ENCODE results near the gene RGS7. TPM values are rescaled to one million over a fixed set of nuclear protein-coding genes. Genes with fewer than 3 reads are reported as not detected.

The RGS7 gene
- total RNA-seq, 1 donor from 2014 or later: 2.5 TPM

DNA sequence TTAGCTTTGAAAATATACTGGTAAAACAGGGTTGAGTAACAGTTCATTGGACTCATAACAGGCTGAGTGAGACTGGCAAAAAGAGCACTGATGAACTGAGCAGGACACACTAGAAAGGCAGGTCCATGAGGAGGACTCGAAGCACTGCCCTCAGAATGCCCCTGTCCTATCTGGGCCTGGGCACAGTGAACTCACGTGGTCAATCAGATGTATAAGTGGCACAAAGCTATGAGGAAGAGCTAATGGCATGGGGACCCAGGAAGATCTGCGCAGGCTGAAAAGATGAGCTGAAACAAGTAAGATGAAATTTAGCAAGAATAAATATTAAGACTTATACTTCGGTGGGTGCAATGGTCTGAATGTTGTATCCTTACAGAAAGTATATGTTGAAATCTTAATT is 9.2 kb upstream of the RGS7 start:
- H3K27me3 Mint-ChIP-seq: peaks cover under 1% of the 10 kb centered on the region
- TF ChIP-seq, protein P1, sequence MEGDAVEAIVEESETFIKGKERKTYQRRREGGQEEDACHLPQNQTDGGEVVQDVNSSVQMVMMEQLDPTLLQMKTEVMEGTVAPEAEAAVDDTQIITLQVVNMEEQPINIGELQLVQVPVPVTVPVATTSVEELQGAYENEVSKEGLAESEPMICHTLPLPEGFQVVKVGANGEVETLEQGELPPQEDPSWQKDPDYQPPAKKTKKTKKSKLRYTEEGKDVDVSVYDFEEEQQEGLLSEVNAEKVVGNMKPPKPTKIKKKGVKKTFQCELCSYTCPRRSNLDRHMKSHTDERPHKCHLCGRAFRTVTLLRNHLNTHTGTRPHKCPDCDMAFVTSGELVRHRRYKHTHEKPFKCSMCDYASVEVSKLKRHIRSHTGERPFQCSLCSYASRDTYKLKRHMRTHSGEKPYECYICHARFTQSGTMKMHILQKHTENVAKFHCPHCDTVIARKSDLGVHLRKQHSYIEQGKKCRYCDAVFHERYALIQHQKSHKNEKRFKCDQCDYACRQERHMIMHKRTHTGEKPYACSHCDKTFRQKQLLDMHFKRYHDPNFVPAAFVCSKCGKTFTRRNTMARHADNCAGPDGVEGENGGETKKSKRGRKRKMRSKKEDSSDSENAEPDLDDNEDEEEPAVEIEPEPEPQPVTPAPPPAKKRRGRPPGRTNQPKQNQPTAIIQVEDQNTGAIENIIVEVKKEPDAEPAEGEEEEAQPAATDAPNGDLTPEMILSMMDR (conservative IDR thresholded peaks at IDR 0.05): no peak
- H3K4me1 Mint-ChIP-seq (ENCODE audit: unreplicated experiment): no peaks in the 10 kb centered on the region
- no peaks in the 10 kb centered on the region for H3K36me3 Mint-ChIP-seq
- no peak overlapping the region for H3K27ac Mint-ChIP-seq
- no peaks in the 10 kb centered on the region for H3K9me3 Mint-ChIP-seq
- no peak overlapping the region for H3K4me3 Mint-ChIP-seq
- DNase-seq (ENCODE audit: extremely low spot score, unreplicated experiment): no peak

DNA sequence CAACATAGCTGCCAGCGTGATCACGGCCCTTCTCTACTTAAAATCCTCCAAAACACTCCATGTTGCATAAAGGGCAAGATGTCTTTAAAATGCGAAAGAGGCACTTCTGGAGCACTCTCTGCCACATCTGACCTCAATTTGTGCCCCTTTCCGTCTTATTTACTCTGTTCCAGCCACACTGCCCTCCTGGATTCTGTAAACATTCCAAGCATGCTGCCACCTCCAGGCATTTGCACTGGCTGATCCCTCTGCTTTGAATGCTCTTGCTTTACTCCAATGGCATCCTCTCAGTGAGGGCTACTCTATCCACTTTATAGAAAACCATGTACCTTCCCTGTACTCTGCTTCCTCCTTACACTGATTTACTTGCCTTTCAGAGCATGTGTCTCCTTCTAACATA is 5.3 kb upstream of the RGS7 start:
- DNase-seq (ENCODE audit: extremely low spot score, unreplicated experiment): no peak
- peaks cover 26% of the 10 kb centered on the region for H3K27me3 Mint-ChIP-seq
- peaks cover 4% of the 10 kb centered on the region for H3K4me1 Mint-ChIP-seq (ENCODE audit: unreplicated experiment)
- no peaks in the 10 kb centered on the region for H3K9me3 Mint-ChIP-seq
- H3K36me3 Mint-ChIP-seq: no peaks in the 10 kb centered on the region
- no peak overlapping the region for H3K4me3 Mint-ChIP-seq
- H3K27ac Mint-ChIP-seq: no peak overlapping the region
- TF ChIP-seq, protein P1 (conservative IDR thresholded peaks at IDR 0.05): no peak

DNA sequence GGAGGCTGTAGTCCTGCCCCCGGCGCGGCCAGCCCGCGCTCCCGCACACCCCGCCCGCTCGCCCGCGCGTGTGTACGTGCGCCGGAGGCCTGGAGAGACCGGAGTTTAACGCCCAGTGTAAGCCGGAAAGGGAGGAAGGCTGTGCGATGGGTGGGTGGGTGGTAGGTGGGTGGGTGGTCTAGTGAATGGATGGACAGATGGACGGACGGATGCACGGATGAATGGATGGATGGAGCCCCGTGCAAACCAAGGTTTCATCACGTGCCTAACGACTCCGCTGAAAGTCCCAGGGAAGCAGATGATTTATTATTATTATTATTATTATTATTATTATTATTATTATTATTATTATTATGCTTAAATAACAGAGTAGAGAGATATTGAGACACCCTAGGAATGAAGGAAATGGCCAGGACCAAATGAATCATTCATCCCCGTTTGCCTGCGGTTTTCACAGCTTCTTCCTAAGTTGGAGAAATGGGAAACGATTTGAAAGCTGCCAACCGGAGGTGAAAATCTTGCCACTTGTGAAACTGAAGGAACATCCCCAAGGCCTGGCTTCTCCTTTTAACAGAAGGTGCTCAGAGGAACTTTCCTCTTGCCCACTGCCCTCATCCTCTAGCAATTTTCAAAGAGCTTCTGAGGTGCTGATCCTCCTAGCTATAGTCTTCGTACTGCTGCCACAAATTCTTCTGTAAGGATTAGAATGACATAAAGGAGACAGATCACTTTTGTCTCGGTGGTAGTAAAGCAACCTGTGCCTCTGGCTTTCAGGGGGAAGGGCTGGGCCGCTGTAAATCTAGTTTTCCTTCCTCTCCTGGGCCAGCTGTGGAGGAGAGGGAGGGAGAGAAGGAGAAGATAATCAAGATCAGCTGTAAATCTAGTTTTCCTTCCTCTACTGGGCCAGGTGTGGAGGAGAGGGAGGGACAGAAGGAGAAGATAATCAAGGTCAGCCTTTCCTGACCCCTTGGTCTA is 648 bp upstream of the RGS7 start:
- no peaks in the 10 kb centered on the region for H3K9me3 Mint-ChIP-seq
- H3K36me3 Mint-ChIP-seq: no peaks in the 10 kb centered on the region
- peaks cover 4% of the 10 kb centered on the region for H3K4me1 Mint-ChIP-seq (ENCODE audit: unreplicated experiment)
- H3K27ac Mint-ChIP-seq: peak overlapping the region; percentile 35
- peak overlapping the region; percentile 86 for H3K4me3 Mint-ChIP-seq
- H3K27me3 Mint-ChIP-seq: peaks cover 54% of the 10 kb centered on the region
- TF ChIP-seq, protein P1 (conservative IDR thresholded peaks at IDR 0.05): no peak
- DNase-seq (ENCODE audit: extremely low spot score, unreplicated experiment): no peak

DNA sequence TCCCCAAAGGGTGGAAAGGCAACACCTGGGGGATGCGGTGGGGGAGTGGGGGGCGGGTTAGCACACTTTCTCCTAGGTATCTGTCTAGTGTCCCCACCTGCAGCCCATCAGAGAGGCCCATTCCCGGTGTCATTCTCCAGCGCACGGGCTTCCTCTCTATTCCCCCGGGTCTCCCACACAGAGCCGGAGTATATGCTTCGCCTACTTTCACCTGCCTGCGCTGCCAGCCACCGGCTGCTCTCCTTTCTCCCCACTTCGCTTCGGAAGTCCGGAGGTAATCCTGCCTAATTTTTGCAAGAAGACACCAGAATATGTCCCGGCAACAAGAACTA is 852 bp downstream of the RGS7 start:
- no peak for DNase-seq (ENCODE audit: extremely low spot score, unreplicated experiment)

DNA sequence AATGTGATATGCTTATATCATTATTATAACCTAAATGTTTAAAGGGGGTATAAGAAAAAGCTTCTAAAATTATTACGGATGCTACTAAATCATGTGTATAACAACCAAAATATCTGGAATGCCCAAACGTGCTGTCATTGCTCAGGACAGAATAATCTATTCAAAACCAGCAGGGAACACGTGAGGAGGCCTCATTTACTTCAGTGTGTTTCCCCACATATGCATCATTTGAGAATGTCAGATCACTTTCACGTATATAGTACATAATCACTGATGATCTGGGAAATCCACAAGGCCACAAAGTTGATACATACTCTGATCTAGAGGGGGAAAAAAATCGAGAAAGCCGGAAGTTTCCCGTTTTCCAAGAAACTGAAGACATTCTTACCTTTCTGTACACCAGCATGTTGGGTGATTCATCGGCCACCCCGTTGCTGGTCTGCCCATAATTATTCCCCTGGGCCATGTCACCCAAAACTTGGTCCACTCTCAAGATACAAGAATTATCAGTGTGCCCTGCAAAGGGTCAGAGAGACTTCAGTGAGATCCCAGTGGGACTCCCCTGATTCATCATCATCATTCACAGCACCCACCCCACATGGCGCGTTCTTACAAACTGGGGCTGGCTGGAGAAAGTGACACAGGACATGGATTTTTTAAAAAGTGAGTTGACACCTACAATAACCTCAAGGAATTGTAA is 1.5 kb downstream of the RGS7 start:
- Mint-ChIP-seq H3K27ac (no peak overlapping the region), H3K27me3 (peaks cover 54% of the 10 kb centered on the region), H3K4me1 (ENCODE audit: unreplicated experiment) (peaks cover 4% of the 10 kb centered on the region), H3K36me3 (no peaks in the 10 kb centered on the region), H3K9me3 (no peaks in the 10 kb centered on the region), H3K4me3 (peak overlapping the region; percentile 90)
- no peak for DNase-seq (ENCODE audit: extremely low spot score, unreplicated experiment)
- TF ChIP-seq, protein P1 (conservative IDR thresholded peaks at IDR 0.05): no peak

More for the DNA sequence above, 852 bp downstream of the RGS7 start:
- Mint-ChIP-seq H3K4me3 (peak overlapping the region; percentile 90), H3K27ac (no peak overlapping the region), H3K36me3 (no peaks in the 10 kb centered on the region), H3K27me3 (peaks cover 58% of the 10 kb centered on the region), H3K9me3 (no peaks in the 10 kb centered on the region), H3K4me1 (ENCODE audit: unreplicated experiment) (peaks cover 4% of the 10 kb centered on the region)
- TF ChIP-seq, protein P1 (conservative IDR thresholded peaks at IDR 0.05): no peak
